Loucy (cell line): Measurements from ENCODE around the gene SMOC1.

Experiments
- H2AFZ ChIP-seq: fragments of 200-600 bp; sonication (generic); 2 replicates; pipeline ENCODE4 v1.6.0; 2016; ENCODE audit warnings: antibody characterized with exemption, mild to moderate bottlenecking, low read length, moderate library complexity
- H3F3A ChIP-seq: fragments of 200-600 bp; 2 replicates; pipeline ENCODE4 v1.6.0; 2016; ENCODE audit warnings: antibody characterized with exemption, low read depth, mild to moderate bottlenecking
- H3K27me3 ChIP-seq: fragments of 200-600 bp; sonication (generic); 2 replicates; pipeline ENCODE4 v1.6.1; 2014; ENCODE audit warnings: low read length, mild to moderate bottlenecking; ENCODE audit not compliant: insufficient read depth, poor library complexity, severe bottlenecking
- H3K36me3 ChIP-seq: fragments of 200-600 bp; sonication (generic); 2 replicates; pipeline ENCODE4 v1.6.1; 2016; ENCODE audit warnings: low read length; ENCODE audit not compliant: insufficient read depth
- H3K4me1 ChIP-seq: fragments of 200-600 bp; sonication (generic); 2 replicates; pipeline ENCODE4 v1.5.1; 2014; ENCODE audit warnings: low read length, mild to moderate bottlenecking; ENCODE audit not compliant: insufficient read depth, poor library complexity, severe bottlenecking
- H3K4me2 ChIP-seq: fragments of 200-600 bp; sonication (generic); 2 replicates; pipeline ENCODE4 v1.6.0; 2014; ENCODE audit warnings: antibody characterized with exemption, low read length, low read depth, mild to moderate bottlenecking; ENCODE audit not compliant: poor library complexity, severe bottlenecking
- H3K4me3 ChIP-seq: fragments of 200-600 bp; sonication (generic); 2 replicates; pipeline ENCODE4 v1.5.1; 2014; ENCODE audit warnings: low read length, mild to moderate bottlenecking, mixed read lengths; ENCODE audit not compliant: poor library complexity, severe bottlenecking
- H3K79me2 ChIP-seq: fragments of 200-600 bp; sonication (generic); 2 replicates; pipeline ENCODE4 v1.6.1; 2014; ENCODE audit warnings: low read length; ENCODE audit not compliant: insufficient read depth
- H3K9ac ChIP-seq: fragments of 200-600 bp; sonication (generic); 2 replicates; pipeline ENCODE4 v1.6.0; 2014; ENCODE audit warnings: mild to moderate bottlenecking, low read depth, low read length, moderate library complexity; ENCODE audit not compliant: poor library complexity, severe bottlenecking
- H3K9me2 ChIP-seq: fragments of 200-600 bp; sonication (generic); replicated peaks from 2 replicates; pipeline ENCODE4 v1.6.1; 2016; ENCODE audit warnings: low read depth, low read length, mixed read lengths
- H3K9me3 ChIP-seq: fragments of 200-600 bp; sonication (generic); 2 replicates; pipeline ENCODE4 v1.6.1; 2014; ENCODE audit warnings: mild to moderate bottlenecking, antibody characterized with exemption, low read length, low read depth; ENCODE audit not compliant: insufficient read depth
- H4K20me1 ChIP-seq: fragments of 200-600 bp; sonication (generic); 2 replicates; pipeline ENCODE4 v1.6.0; 2014; ENCODE audit warnings: antibody characterized with exemption, low read length, mild to moderate bottlenecking; ENCODE audit not compliant: insufficient read depth, poor library complexity, severe bottlenecking
- EZH2phosphoT487 ChIP-seq: fragments of 200-600 bp; IDR thresholded peaks from 2 replicates; pipeline ENCODE4 v1.6.1; 2018; ENCODE audit warnings: antibody characterized with exemption, mild to moderate bottlenecking, moderate library complexity, borderline replicate concordance
- TF ChIP-seq, protein P1 (sequence below): fragments of 200-600 bp; sonication (generic); conservative IDR thresholded peaks from 2 replicates; pipeline ENCODE4 v1.5.1; 2014; ENCODE audit warnings: mild to moderate bottlenecking, antibody characterized with exemption, low read length

Gene SMOC1

DNA sequence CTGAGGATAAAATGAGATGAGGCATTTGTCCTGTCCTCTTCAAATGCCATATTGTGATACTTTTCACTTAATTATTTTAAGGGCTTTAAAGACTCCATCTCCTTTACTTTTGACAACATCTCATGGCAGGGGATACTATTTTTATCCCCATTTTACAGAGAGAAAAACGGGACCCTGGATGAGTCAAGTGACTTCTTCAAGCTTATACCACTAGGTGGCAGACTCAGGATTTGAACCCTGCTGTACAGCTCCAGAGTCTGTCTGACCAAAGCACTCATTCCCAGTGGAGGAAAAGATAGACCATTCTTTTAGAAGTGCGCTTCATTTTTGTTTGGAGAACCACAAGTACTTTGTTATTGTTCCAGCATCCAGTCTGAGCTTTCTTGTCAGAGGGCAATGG, 1.7 kb upstream of the SMOC1 start:
- no peaks in the 10 kb centered on the region for H3K36me3 ChIP-seq
- no peak overlapping the region for H3K4me3 ChIP-seq
- no peak overlapping the region for H3K9ac ChIP-seq
- H4K20me1 ChIP-seq = no peaks in the 10 kb centered on the region
- no peaks in the 10 kb centered on the region for H3K4me1 ChIP-seq
- no peaks in the 10 kb centered on the region for H3F3A ChIP-seq
- no peaks in the 10 kb centered on the region for H3K79me2 ChIP-seq
- H3K4me2 ChIP-seq = no peak overlapping the region
- no peak overlapping the region for H2AFZ ChIP-seq
- TF ChIP-seq, protein P1, sequence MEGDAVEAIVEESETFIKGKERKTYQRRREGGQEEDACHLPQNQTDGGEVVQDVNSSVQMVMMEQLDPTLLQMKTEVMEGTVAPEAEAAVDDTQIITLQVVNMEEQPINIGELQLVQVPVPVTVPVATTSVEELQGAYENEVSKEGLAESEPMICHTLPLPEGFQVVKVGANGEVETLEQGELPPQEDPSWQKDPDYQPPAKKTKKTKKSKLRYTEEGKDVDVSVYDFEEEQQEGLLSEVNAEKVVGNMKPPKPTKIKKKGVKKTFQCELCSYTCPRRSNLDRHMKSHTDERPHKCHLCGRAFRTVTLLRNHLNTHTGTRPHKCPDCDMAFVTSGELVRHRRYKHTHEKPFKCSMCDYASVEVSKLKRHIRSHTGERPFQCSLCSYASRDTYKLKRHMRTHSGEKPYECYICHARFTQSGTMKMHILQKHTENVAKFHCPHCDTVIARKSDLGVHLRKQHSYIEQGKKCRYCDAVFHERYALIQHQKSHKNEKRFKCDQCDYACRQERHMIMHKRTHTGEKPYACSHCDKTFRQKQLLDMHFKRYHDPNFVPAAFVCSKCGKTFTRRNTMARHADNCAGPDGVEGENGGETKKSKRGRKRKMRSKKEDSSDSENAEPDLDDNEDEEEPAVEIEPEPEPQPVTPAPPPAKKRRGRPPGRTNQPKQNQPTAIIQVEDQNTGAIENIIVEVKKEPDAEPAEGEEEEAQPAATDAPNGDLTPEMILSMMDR = peak; percentile 75
- TF ChIP-seq EZH2phosphoT487 = no peak
- no peaks in the 10 kb centered on the region for H3K27me3 ChIP-seq
- no peaks in the 10 kb centered on the region for H3K9me2 ChIP-seq
- H3K9me3 ChIP-seq = no peaks in the 10 kb centered on the region

DNA sequence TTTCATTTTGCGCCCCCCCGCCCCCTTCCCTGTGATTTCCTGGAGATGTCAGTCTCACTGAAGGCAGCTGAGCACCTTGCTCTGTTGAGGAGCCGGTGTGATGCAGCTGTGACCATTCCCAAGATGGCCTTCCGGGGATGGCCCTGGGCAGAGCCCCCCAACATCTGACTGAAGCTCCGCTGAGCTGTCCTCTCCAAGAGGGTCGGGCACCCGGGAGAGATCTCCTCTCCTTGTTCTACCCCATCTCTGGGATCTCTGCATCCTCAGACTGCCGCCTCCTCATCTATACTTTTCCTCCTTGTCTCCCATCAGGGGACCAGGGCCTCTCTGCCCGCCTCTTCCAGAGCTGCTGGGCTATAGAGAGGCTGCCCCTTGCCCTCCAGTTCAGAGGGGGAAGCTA, 965 bp upstream of the SMOC1 start:
- Histone ChIP-seq H3K4me1 (no peaks in the 10 kb centered on the region), H3F3A (no peaks in the 10 kb centered on the region), H3K9me2 (no peaks in the 10 kb centered on the region), H3K36me3 (no peaks in the 10 kb centered on the region), H3K27me3 (no peaks in the 10 kb centered on the region), H3K9me3 (no peaks in the 10 kb centered on the region), H3K4me2 (no peak overlapping the region), H3K4me3 (no peak overlapping the region), H3K79me2 (no peaks in the 10 kb centered on the region), H2AFZ (no peak overlapping the region), H4K20me1 (no peaks in the 10 kb centered on the region), H3K9ac (no peak overlapping the region)
- TF ChIP-seq, protein P1 = no peak
- no peak for TF ChIP-seq EZH2phosphoT487

DNA sequence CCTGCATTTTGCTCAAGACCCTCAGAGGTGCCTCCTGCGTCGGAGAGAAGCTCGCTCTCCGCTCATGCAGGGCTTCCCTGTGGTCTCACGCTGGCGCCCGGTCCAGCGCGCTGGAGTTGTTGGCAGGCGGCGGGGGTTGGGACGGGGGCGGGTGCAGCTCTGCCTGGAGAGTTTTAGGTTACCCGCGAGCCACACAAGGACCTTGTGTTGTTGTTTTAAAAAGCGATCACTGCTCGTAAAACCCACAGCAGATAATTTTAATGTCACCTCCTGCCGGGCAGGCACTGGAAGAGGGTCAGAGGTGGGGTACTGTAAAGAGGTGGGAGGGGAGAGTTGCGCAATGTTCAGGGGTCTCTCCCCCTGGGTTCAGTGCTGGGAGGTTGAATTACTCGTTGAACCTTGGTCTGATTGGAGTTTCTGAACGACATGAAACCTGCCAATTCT, 850 bp downstream of the SMOC1 start:
- Histone ChIP-seq H4K20me1 (no peaks in the 10 kb centered on the region), H3K4me3 (no peak overlapping the region), H3K4me2 (no peak overlapping the region), H2AFZ (no peak overlapping the region), H3K27me3 (no peaks in the 10 kb centered on the region), H3K9ac (no peak overlapping the region), H3K9me3 (no peaks in the 10 kb centered on the region), H3K79me2 (no peaks in the 10 kb centered on the region), H3K4me1 (no peaks in the 10 kb centered on the region), H3K9me2 (no peaks in the 10 kb centered on the region), H3F3A (no peaks in the 10 kb centered on the region), H3K36me3 (no peaks in the 10 kb centered on the region)
- TF ChIP-seq EZH2phosphoT487 = no peak
- TF ChIP-seq, protein P1 = no peak
